C4-2B (cell line): ENCODE measurements around the gene GPHN.

Source experiments
- H3K27ac ChIP-seq: fragments of 450-650 bp; 2 replicates; pipeline ENCODE4 v1.5.1; 2017
- CTCF ChIP-seq: fragments of 450-650 bp; conservative IDR thresholded peaks from 2 replicates; pipeline ENCODE4 v1.5.1; 2017; ENCODE audit warnings: mild to moderate bottlenecking
- ZFX ChIP-seq: fragments of 450-650 bp; IDR thresholded peaks from 2 replicates; pipeline ENCODE4 v1.6.1; 2017

GPHN gene

GRCh38 chr14:67170660-67171059 is 662.7 kb downstream of the GPHN start:
- no peak overlapping the region for H3K27ac ChIP-seq
- TF ChIP-seq ZFX, result no peak
- TF ChIP-seq CTCF, result no peak

DNA sequence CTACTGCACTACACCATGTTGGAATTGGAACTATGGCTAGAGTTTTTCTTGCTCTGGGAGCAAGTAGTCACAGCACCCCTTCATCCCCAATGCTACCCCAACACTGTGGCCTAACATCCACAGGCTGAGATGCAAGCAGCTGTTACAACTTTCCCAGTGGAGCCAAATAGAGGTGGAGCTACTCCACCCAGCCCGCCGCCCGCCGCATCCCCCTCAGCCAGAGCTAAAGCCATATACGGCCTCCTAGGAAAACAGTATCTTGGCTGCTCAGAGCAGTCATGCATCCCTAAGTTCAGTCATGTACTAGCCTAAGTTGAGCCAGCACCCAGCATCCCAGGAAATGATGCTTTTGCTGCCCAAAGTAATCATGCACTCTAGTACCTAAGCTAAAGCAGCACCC is 664.1 kb downstream of the GPHN start:
- H3K27ac ChIP-seq, result no peak overlapping the region
- TF ChIP-seq CTCF (no peak), ZFX (no peak)

DNA sequence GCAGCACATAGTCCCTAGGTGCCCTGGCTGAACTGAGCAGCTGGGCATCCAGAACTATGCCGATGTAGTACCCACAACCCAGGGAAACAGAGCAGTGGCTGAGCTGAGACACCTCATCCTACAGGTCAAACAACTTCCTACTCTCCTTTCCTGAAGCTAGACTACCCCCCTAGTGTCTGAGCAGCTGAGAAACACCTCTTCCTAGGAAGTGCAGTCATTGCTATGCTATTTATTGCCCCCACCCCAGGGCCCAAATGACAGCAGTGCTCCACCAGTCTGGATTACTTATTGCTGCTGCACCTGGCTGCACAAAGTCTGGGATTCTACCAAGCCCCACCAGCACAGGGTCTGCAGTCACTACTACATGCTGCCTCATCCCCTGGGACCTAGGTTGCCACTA is 664.6 kb downstream of the GPHN start:
- TF ChIP-seq ZFX, result no peak
- TF ChIP-seq CTCF, result no peak
- H3K27ac ChIP-seq, result no peak overlapping the region

- no peak overlapping the region for H3K27ac ChIP-seq
- TF ChIP-seq CTCF (no peak), ZFX (no peak)
These were observed 665.8 kb downstream of the GPHN start for GRCh38 chr14:67173719-67174118.

DNA sequence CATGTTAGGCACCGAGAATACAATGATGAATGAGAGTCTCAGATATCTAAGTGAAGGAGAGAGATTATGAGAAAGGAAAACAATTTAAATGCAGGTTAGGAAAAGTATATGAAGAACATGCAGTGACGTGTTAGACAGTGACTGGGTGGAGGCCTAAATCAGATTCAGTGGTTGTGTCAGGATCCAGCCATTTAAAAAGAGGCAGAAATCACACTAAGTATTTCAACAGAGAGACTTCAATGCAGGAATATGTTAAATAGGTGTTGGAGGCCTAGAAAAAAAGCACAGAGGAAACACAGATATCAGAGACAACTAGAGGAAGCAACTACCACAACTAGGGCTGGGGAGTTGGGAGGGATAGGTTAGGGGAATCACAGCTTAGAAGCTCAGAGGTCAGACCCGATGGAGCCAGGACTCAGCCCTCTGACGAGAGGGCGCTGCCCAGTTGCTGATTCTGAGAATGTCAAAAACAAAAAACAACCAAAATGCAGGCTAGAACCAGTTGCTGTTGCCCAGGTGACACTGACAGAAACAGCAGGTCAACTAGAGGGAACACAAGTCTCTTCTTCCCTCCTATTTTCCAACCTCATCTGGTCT is 678.3 kb downstream of the GPHN start:
- no peak overlapping the region for H3K27ac ChIP-seq
- TF ChIP-seq ZFX, result no peak
- no peak for TF ChIP-seq CTCF

- no peak for TF ChIP-seq ZFX
- TF ChIP-seq CTCF, result no peak
- no peak overlapping the region for H3K27ac ChIP-seq
These were observed 679.0 kb downstream of the GPHN start for GRCh38 chr14:67186789-67187584.

DNA sequence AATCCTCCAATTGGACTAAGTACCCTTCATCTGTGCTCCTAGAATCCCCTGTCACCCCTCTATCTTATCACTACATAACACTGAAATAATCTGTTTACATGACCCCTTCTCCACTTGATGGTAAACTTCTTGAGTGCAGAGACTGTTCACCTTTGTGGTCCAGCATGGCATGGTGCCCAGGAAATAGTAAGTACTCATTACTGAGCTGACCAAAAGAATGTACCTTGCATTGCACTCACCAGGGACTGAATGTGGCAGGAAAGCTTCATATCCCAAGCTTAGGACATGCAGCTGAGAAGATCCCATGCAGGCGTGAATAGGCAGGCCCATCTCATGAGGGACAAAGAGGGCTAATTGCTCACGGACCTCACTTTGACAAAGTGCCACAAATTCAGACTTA is 679.9 kb downstream of the GPHN start:
- TF ChIP-seq ZFX (no peak), CTCF (no peak)
- no peak overlapping the region for H3K27ac ChIP-seq
